Caco-2 (cell line): ENCODE measurements around the gene ARHGAP15. TPM values are rescaled to one million over a fixed set of nuclear protein-coding genes. Genes with fewer than 3 reads are reported as not detected.

Source experiments
- BruUV-seq: library from RNA; stranded (reverse); fragments of 400-500 nt; replicated peaks from 2 replicates; lab custom pipeline; 2021; lab: Mats Ljungman, UMichigan
- CTCF ChIA-PET: fragments of 300-600 bp; sonication (Branson Sonifier 250); formaldehyde crosslinking; loops from one replicate; lab custom pipeline; 2022; ENCODE audit warnings: antibody characterized with exemption; lab: Charles Lee
- POLR2A ChIA-PET: fragments of 300-600 bp; sonication (Branson Sonifier 250); formaldehyde crosslinking; loops from one replicate; lab custom pipeline; 2022; ENCODE audit warnings: antibody characterized with exemption; lab: Charles Lee
- DNase-seq, 2 experiments: peaks; one replicate each; pipeline versions ENCODE4 v3.0.0 to v3.0.0-alpha.2; 2020 to 2022
- H3K27me3 ChIP-seq: replicated peaks from 2 replicates; pipeline ENCODE4 v1.6.0; 2011; ENCODE audit warnings: low read length; ENCODE audit not compliant: control insufficient read depth, insufficient read depth
- H3K36me3 ChIP-seq: 2 replicates; pipeline ENCODE4 v1.5.1; 2011; ENCODE audit warnings: low read length; ENCODE audit not compliant: control insufficient read depth, insufficient read depth
- H3K4me1 ChIP-seq: fragments of 250-450 bp; sonication (Bioruptor Pico); 2 replicates; pipeline ENCODE4 v1.5.1; 2020; ENCODE audit warnings: mild to moderate bottlenecking
- H3K4me3 ChIP-seq: 2 replicates; pipeline ENCODE4 v1.5.1; 2011; ENCODE audit warnings: low read depth, mild to moderate bottlenecking, control low read depth, low read length
- H3K9me3 ChIP-seq: fragments of 250-450 bp; sonication (Bioruptor Pico); 2 replicates; pipeline ENCODE4 v1.5.1; 2020; ENCODE audit warnings: mild to moderate bottlenecking, moderate library complexity
- H3K27ac Mint-ChIP-seq: one replicate; pipeline ENCODE4 v1.8.0; 2022; ENCODE audit warnings: mixed read lengths; ENCODE audit not compliant: unreplicated experiment
- H3K27me3 Mint-ChIP-seq: one replicate; pipeline ENCODE4 v1.8.0; 2022; ENCODE audit warnings: mixed read lengths; ENCODE audit not compliant: insufficient read depth, unreplicated experiment
- H3K36me3 Mint-ChIP-seq: one replicate; pipeline ENCODE4 v1.8.0; 2022; ENCODE audit warnings: mild to moderate bottlenecking, mixed read lengths; ENCODE audit not compliant: insufficient read depth, unreplicated experiment
- H3K4me1 Mint-ChIP-seq: one replicate; pipeline ENCODE4 v1.8.0; 2022; ENCODE audit warnings: low read depth, mixed read lengths; ENCODE audit not compliant: unreplicated experiment
- H3K4me3 Mint-ChIP-seq: one replicate; pipeline ENCODE4 v1.8.0; 2022; ENCODE audit warnings: mild to moderate bottlenecking, moderate library complexity, mixed read lengths; ENCODE audit not compliant: unreplicated experiment
- H3K9me3 Mint-ChIP-seq: one replicate; pipeline ENCODE4 v1.8.0; 2022; ENCODE audit warnings: mixed read lengths; ENCODE audit not compliant: unreplicated experiment
- CTCF ChIP-seq, 2 experiments: fragments of 200-600 bp in 1 of 2; IDR thresholded peaks; 1 replicate in 1 of 2; 2 replicates in 1 of 2; pipeline versions ENCODE4 v1.5.1 to v1.8.0; 2011 to 2022; ENCODE audit warnings: antibody characterized with exemption in 1 of 2, control low read depth in 1 of 2, inconsistent platforms in 1 of 2, low read depth in 1 of 2, low read length in 1 of 2, mild to moderate bottlenecking in 1 of 2, moderate library complexity in 1 of 2; ENCODE audit not compliant: insufficient read depth in 1 of 2, severe bottlenecking in 1 of 2, unreplicated experiment in 1 of 2
- intact Hi-C: fragments of 100-400 bp; cut with micrococcal nuclease; formaldehyde crosslinking; loops from one replicate; pipeline ENCODE4 v1.10.0; 2022; ENCODE audit not compliant: unreplicated experiment
- total RNA-seq: library from RNA; stranded (reverse); gene quantifications from 2 replicates; pipeline ENCODE4 v1.2.3, GENCODE V29; 2022

Gene ARHGAP15
- total RNA-seq, 1 experiment from 2014 or later = not detected

GRCh38 chr2:143218621-143219020, 89.4 kb downstream of the ARHGAP15 start:
- Mint-ChIP-seq H3K36me3 (no peaks in the 10 kb centered on the region), H3K27me3 (no peaks in the 10 kb centered on the region), H3K27ac (no peak overlapping the region), H3K4me1 (no peaks in the 10 kb centered on the region), H3K4me3 (no peak overlapping the region), H3K9me3 (no peaks in the 10 kb centered on the region)
- H3K9me3 ChIP-seq = no peaks in the 10 kb centered on the region
- H3K27me3 ChIP-seq = no peaks in the 10 kb centered on the region
- no peak for TF ChIP-seq CTCF (IDR thresholded peaks at IDR 0.05; ENCODE audit: insufficient read depth in 1 of 2, low read depth in 1 of 2, low read length in 1 of 2, severe bottlenecking in 1 of 2, unreplicated experiment in 1 of 2)
- no peaks in the 10 kb centered on the region for H3K4me1 ChIP-seq
- BruUV-seq = no TSS peak
- CTCF ChIA-PET = no interaction called here
- H3K4me3 ChIP-seq = no peak overlapping the region
- intact Hi-C loops = loop anchor here (2.0 kb wide), 1 partner anchor 14 kb away; no protein-coding TSS in a partner anchor
- H3K36me3 ChIP-seq = no peaks in the 10 kb centered on the region
- no peak for DNase-seq
- POLR2A ChIA-PET = no interaction called here

- intact Hi-C loops = loop anchor here (2.0 kb wide), 1 partner anchor 14 kb away; no protein-coding TSS in a partner anchor
- DNase-seq = no peak
- no peaks in the 10 kb centered on the region for H3K9me3 ChIP-seq
- no peaks in the 10 kb centered on the region for H3K9me3 Mint-ChIP-seq
- no peaks in the 10 kb centered on the region for H3K36me3 ChIP-seq
- H3K27me3 Mint-ChIP-seq = no peaks in the 10 kb centered on the region
- ChIA-PET POLR2A (no interaction called here), CTCF (no interaction called here)
- no peak for TF ChIP-seq CTCF (IDR thresholded peaks at IDR 0.05; ENCODE audit: insufficient read depth in 1 of 2, low read depth in 1 of 2, low read length in 1 of 2, severe bottlenecking in 1 of 2, unreplicated experiment in 1 of 2)
- no peak overlapping the region for H3K27ac Mint-ChIP-seq
- no peaks in the 10 kb centered on the region for H3K4me1 Mint-ChIP-seq
- H3K4me1 ChIP-seq = no peaks in the 10 kb centered on the region
- H3K4me3 ChIP-seq = no peak overlapping the region
- BruUV-seq = no TSS peak
- H3K27me3 ChIP-seq = no peaks in the 10 kb centered on the region
- no peaks in the 10 kb centered on the region for H3K36me3 Mint-ChIP-seq
- H3K4me3 Mint-ChIP-seq = no peak overlapping the region
Observed at GRCh38 chr2:143219266-143219665, 90.0 kb downstream of the ARHGAP15 start.

- DNase-seq = no peak
- no peaks in the 10 kb centered on the region for H3K36me3 ChIP-seq
- no peaks in the 10 kb centered on the region for H3K9me3 Mint-ChIP-seq
- H3K27ac Mint-ChIP-seq = no peak overlapping the region
- no peaks in the 10 kb centered on the region for H3K27me3 Mint-ChIP-seq
- BruUV-seq = no TSS peak
- ChIA-PET POLR2A (no interaction called here), CTCF (no interaction called here)
- no peaks in the 10 kb centered on the region for H3K36me3 Mint-ChIP-seq
- H3K9me3 ChIP-seq = no peaks in the 10 kb centered on the region
- no peaks in the 10 kb centered on the region for H3K4me1 ChIP-seq
- no peak for TF ChIP-seq CTCF (IDR thresholded peaks at IDR 0.05; ENCODE audit: insufficient read depth in 1 of 2, low read depth in 1 of 2, low read length in 1 of 2, severe bottlenecking in 1 of 2, unreplicated experiment in 1 of 2)
- intact Hi-C loops = no loop called here
- H3K27me3 ChIP-seq = no peaks in the 10 kb centered on the region
- no peaks in the 10 kb centered on the region for H3K4me1 Mint-ChIP-seq
- H3K4me3 ChIP-seq = no peak overlapping the region
- H3K4me3 Mint-ChIP-seq = no peak overlapping the region
Observed at GRCh38 chr2:143223556-143223955, 94.3 kb downstream of the ARHGAP15 start.
